Head of caudate nucleus (tissue), 42 donors: ENCODE data around the gene PLK5.
"Not testable (repeated sequence)": the region's sequence is repeated elsewhere in the genome, so short reads cannot be mapped to it uniquely, and the experiment has no call there.

Experiments used
- DNase-seq, 42 donors: peaks; one replicate each; pipeline versions ENCODE4 v3.0.0 to v3.0.0-alpha.2; 2020 to 2021; ENCODE audit warnings: mixed read lengths in 7 of 42
- intact Hi-C: fragments of 100-400 bp; cut with DNase I; formaldehyde crosslinking; loops from one replicate; pipeline ENCODE4 v1.15.0; 2022

Gene PLK5, protein sequence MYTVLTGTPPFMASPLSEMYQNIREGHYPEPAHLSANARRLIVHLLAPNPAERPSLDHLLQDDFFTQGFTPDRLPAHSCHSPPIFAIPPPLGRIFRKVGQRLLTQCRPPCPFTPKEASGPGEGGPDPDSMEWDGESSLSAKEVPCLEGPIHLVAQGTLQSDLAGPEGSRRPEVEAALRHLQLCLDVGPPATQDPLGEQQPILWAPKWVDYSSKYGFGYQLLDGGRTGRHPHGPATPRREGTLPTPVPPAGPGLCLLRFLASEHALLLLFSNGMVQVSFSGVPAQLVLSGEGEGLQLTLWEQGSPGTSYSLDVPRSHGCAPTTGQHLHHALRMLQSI

DNA sequence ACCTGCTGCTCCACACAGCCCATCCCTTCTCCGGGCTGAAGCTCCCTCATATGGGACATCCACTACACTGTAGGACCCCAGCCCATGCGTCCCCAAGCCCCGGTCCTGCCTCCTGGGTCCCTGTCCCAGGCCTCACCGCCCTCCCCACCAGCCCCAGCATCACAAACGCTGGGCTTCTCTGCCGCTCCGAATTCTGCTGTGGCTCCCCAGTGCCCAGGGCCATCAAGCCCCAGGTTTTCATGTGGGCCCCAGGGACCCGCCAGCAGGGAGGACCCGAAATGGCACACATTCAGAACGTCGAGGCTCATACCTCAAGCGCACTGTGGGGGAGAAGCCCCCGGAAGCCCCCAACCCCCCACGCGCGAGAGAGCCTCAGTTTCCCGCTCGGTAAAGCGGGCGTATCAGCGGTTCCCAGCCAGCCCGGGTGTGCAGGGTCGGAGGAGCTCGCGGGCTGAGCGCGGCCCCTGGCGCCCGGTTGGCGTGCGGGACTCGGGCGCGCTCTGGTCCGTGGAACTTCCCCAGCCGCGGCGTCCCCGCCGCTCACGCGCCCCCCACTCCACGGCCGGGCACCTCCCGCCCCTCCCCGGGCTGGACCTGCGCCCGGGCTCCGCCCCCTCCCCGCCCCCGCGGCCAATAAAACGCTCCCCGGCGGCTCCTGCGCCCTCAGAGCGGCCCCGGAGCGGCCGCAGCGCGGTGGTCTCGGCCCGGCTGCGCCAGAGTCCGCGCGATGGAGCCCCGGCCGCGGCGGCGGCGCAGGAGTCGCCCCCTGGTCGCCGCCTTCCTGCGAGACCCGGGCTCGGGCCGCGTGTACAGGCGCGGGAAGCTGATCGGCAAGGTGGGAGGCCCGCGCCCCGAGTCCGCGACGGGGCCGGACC is at the start of gene PLK5:
TSS of gene PLK5 (plus strand) at position 666 of the 875 bp plus-strand sequence. CDS start 2,920 bp downstream, outside the sequence.
- DNase-seq = peak in 24 of 42 donors; percentile 7 to 71 (median 34)

DNA sequence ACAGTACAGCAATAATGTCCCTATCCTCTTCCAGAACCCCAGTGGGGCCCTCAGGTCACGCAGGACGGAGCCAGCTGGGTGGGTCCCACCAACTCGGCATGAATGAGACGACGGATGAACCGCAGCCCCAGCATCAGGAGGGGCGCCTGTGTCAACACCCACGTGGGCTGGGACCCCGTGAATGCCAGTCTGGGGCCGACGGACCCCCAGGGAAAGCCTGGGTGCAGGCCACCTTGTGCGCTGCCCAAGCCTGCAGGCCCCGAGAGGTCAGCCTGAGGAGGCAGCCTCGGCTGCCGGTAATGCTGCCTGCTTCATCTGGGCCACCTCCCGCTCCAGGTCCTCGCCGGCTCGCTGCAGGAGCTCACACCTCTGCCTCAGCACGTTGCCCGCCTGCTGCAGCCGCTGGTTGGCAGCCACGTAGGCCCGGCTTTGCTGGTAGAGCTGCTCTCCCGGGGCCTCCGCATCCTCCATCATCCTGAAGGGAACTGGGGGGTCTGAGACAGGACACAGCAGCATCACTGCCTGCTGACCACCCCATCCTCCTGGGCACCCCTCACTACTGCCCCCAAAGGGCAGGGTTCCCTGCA is 49.0 kb upstream of the PLK5 start:
- DNase-seq = no peak
- intact Hi-C loops = no loop called here

More for the DNA sequence above, at the start of gene PLK5:
- intact Hi-C loops = no loop called here

DNA sequence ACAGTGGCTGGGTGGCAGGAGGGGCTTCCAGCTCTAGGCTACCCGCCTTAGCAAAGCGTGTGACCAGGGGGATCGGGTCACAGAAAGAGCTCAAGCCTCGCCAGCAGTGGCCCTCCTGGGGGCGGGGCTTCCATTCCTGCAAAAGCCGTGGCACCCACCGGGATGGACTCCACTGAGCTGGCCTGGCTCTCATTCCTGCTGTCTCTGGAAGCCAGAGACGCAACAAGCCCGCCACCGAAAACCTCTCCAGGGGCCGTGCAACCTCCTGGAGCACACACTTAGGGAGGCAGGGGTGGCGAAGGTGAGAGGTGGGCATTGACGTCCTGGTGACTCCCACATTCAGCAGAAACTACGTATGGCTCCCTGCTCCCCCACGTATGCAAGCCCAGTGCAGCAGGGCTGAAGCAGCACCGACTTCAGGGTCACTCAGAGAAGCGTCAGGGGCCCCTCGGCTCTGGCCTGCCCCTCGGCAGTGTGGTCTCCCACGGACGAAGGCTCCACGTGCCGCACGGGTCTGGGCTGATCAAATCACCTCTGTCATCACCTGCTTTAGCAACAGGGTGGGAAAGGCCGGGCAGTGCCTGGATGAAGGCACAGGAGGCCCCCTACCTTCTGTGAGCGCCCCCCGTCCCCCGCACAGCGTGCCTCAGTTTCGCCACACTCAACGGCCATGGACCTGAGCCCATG is 48.0 kb upstream of the PLK5 start:
- intact Hi-C loops = no loop called here
- no peak for DNase-seq

DNA sequence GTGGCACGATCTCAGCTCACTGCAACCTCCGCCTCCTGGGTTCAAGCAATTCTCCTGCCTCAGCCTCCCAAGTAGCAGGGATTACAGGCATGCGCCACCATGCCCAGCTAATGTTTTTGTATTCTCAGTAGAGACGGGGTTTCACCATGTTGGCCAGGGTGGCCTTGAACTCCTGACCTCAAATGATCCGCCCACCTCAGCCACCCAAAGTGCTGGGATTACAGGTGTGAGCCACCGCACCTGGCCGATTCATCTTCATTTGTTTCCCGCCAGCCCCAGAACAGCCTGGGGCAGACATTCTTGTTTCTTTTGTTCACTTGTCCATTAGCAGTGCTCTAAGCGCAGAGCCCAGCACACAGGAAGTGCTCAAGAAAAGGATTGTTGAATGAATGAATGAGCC is 46.8 kb upstream of the PLK5 start:
- DNase-seq, intact Hi-C loops: not testable (repeated sequence)

DNA sequence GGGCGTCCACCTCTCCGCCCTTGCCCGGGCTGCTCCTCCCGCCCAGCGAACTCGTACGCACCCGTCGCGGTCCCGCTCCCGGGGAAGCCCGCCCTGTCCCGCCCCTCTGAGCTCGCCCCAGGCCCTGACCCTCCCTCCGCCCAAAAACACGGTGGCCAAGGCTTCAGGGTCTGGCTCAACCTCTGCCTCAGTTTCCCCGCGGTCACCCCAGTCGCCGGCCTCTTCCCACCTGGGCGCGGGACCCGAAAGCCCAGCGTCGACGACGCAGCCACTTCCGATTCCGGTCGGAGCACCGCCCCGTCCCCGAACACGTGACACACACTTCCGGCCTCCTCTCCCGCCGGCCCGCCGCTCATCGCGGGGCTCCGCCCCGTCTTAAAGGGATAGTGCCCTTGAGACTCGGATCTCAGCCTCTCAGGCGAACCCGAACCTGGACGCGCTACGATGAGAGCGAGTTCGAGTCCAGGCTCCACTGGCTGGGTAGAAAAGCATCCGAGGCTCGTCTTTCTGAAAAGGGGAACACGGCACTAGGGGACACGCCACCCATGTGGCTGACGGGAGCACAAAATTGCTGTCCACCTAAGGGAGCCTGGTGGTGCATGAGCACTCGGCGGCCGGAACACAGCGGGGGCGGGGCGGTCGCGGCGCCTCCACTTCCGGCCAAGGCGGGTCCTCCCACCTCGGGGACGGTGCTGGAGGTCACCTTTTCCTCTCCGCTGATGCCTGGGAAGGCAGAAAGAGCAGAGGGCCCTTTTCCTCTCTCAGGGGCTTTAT is 44.8 kb upstream of the PLK5 start, which contains the start of gene C19orf25:
TSS of gene C19orf25 (minus strand) at position 282 of the 774 bp plus-strand sequence. CDS start 312 bp downstream, outside the sequence.
- DNase-seq = peak; percentile 89 to 99 (median 96)
- intact Hi-C loops = no loop called here

DNA sequence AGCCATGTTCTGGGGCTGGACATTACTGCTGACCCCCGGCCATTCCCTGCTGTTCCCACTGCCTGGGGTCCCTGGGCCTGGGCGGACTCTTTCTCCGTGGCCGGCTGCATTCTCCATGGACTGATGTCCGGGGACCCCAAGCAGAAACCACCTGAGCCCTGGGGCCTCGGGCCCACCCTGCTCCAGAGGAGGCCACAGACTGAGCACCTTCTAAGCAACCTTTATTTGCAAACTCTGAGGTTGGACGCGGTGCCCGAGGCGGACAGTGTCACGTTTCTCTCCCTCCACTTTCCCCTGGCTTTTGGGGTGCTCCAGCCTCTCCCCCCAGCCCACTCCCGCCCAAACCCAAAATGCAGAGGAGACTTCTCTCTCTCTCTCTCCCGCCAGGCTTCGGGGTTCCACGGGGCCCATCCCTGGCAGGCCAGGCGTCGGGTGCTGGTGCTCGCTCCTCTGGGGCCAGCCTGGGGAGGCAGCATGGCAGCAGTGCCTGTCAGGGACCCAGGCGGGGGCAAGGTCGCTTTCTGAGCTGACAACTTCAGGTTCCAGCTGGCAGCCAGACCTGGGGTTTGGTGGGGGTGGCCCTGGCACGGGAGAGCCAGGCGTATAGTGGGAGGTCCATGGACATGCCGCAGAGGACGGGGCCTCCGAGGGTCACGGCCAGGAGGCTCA is 42.5 kb upstream of the PLK5 start:
- intact Hi-C loops = no loop called here
- DNase-seq = no peak

DNA sequence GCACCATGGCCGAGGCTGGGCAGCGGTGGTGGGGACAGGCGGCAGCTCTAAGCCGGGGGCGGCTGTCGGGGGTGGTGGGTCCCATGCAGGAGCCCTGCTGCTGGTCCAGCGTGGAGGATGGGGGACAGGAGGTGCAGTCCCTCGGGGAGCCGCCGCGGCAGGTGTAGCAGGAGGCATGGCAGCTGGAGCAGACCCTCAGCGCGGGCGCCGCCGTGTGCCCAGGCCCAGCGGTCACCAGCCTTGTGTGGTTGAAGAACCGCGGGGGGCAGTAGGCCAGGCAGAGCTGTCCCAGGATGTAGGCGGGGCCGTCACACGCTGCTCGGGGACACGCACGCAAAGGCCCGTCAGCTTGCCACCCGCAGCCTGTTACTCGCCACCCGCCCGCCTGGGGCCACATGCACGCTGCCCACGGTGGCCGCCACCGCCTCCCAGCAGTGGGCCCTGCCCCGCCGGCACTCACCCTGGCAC is 42.0 kb upstream of the PLK5 start:
- intact Hi-C loops = no loop called here
- DNase-seq = peak in 1 of 42 donors; percentile 4

DNA sequence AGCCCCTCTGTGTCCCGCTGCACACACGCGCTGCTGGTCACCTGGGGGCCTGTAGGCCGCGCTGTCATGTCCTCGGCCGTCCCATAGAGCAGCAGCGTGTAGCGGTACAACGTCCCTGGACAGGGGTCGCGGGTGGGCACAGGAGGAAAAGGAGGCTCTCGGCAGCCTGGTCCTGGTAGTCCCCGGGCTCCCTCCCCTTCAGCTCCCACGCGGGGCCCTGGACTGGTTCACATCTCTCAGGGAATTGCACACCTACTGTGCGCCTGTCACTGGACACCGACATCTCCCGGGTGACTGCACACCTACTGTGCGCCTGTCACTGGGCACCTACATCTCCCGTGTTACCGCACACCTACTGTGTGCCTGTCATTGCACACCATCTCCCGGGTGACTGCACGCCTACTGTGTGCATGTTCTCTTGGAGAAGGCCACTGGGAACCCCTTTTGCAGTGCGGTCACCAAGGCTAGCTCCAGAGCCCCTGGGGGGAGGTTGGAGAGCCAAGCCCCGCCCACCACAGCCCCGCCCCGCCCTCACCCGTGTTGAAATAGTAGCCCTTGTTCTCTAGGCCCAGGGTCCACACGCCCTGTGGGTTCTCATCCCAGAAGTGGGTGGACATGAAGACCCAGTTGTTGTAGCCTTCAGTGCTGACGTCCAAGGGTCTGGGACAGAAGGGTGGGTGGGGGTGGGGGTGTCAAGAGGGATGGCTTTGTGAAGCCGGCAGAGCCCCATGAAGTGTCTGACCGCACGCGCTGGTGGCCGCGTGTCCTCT is 41.3 kb upstream of the PLK5 start:
- DNase-seq = peak in 1 of 42 donors; percentile 4
- intact Hi-C loops = no loop called here

DNA sequence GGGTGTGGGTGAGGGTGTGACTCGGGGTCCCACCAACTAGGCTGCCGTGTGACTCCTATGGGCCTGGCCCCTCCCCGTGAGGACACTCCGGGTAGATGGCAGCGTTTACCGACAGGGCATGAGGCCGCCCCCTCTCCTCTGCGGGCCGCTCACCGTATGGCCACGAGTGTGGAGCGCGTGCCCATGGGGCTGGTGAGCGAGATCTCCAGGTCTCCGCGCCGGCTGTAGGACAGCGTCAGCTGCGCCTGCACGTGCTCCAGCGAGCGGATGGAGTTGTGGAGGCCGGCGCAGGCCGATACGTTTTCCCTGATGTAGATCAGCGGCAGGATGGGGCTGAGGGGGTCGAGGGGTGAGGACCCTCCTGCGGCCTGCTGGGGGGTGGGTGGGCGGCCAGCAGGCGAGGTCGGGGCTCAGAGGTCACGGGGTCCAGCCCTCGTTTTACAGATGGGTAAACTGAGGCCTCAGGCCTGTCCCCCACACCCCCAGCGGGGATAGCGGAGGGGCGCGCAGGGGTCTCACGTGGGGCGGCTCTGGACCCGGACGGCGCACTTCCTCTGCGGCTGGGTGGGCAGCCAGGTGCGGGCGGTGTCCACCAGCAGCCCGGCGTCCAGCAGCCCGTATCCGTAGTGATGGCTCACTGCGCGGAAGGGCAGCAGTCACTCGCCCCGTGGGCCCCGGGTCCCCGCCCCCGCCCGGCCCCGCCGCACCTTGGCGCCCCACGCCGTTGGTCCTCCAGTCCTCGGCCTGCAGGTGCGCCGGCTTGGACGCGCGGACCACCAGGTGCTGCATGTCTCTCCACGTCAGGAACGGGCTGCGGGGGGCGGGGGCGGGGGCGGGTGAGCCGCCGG is 40.5 kb upstream of the PLK5 start:
- intact Hi-C loops = no loop called here
- peak in 1 of 42 donors; percentile 4 for DNase-seq

DNA sequence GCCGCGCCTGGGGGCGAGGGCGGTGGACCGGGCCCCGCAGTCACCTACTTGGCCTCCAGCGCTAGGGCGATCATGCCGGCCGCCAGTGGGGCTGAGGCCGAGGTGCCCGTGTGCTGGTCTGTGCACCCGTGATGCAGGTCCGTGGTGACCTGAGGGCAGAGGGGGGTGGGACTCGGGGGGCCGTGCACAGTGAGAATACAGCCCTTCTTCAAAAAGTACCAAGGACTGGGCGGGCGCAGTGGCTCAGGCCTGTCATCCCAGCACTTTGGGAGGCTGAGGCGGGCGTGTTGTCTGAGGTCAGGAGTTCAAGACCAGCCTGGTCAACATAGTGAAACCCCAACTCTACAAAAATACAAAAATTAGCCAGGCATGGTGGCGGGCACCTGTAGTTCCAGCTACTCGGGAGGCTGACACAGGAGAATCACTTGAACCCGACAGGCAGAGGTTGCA is 39.9 kb upstream of the PLK5 start:
- intact Hi-C loops = no loop called here
- no peak for DNase-seq

DNA sequence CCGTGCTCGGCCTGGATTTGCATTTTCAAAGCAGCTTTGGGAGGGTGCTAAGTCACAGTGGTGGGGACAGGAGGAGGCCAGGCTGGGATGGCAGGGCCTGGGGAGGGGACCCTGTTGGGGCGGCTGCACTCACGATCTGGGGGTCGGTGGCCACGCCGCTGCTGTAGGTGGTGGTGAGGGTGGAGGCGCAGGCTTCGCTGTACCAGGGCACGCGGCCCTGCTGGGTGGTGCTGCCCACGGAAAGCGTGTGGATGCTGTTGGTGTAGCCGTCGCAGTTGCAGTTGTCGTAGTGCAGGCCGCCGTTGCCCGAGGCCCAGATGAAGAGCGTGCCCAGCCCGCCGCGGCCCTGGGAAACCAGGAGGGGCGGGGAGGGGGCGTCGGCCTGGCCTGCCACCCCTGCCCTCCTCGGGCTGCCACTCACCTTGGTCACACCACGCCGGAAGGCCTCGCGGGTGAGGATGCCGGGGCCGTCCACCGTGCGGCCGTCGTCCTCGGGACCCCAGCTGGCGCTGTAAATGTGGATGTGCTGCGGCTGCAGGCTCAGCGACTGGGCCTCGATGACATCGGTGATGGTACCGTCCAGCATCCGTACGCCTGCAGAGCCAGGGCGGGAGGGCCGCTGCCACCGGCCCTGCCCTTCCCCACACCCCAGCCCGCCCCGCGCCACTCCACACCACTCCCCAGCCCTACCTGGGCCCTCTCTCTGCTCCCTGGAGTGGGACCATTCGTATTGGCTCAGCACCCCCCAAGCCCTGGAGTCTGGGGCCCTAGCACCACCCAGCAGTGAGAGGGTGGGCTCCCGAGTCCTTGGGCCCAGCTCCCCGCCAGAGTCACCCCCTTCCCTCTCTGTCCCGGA is 36.9 kb upstream of the PLK5 start:
- no peak for DNase-seq
- intact Hi-C loops = no loop called here

DNA sequence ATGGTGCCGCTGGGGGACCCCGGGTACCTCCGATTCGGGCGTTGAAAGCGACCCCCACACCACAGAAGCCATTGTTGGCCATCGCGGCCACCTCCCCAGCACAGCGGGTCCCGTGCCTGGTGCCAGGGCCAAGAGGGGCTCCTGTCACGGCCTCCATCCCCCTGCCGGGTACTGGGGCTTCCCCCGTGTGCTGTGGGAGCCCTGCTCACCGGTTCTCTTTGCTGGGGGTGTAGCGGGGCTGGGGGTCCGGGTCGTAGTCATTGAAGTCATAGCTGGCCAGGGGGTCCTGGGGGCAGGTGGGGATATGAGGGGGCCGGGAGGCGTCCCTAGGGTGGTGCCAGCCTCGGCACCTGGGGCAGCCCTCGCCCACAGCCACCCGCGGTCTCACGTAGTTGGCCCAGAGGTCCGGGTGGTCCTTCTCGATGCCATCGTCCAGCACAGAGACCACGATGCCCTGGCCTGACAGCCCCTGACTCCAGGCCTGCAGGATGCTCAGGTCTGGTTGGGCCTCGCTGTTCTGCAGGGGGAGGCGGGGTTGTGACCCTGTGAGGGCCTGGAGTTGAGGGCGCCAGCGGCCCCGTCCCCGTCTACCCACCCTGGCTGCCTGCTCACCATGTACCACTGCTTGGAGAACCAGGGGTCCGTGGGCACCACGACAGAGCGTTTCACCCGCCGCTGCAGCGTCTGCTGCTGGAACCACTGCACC is 36.1 kb upstream of the PLK5 start:
- intact Hi-C loops = no loop called here
- DNase-seq = no peak

DNA sequence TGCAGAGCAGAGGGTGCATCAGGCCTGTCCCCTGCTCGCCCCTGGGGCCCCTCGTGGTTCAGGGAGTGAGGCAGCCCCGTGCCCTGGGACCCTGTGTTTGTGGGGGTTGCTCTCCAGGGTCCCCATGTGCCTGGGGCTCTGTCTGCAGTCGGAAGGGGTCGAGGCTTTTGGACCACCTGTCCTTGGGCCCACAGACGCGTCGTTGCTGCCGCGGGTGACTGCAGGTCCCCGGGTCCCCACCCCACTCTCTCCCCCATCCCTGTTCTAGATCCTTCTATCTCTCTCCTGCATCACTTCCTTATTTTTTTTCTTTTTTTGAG is 35.6 kb upstream of the PLK5 start:
- intact Hi-C loops = no loop called here
- DNase-seq = no peak

DNA sequence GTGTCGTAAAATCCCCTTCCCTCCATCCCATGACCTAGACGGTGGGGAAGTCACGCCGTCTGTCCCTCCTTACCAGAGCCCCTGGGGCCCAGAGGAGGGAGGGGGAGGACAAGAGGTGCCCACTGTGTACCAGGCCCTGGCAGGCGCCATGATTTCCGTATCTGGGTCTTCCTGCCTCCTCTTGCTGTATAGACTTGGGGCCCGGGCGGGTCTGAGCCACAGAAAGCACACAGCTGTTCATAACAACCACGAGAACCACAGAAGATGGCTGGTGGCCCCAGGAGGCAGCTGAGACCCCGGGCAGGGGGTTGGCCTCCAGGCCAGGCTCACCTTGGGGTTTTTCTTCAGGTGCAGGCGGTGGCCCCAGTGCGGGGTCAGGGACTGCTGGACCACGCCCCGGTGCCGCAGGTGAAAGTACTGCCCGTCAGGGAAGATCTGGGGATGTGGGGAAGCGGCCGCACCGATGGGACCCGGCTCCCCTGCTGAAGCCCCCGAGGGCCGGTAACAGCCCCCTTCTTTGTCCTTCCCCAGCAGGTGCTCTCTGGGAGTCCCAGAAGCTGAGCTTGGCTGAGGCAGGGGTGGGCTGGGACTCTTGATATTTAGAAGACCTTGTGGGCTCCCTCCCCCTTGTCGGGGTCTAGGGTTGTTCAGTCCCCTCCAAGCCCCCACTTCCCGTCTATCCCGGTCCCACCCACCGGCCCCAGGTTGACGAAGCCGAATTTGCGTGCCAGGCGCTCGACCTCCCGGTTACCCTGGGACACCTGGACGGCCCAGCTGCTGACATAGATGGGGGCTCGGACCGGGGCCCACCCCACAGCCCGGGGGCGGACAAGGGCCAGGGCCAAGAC is 34.2 kb upstream of the PLK5 start:
- no peak for DNase-seq

More for the DNA sequence above, 34.2 kb upstream of the PLK5 start:
- intact Hi-C loops = loop anchor here (2.0 kb wide), 1 partner anchor 19 kb away; no protein-coding TSS in a partner anchor
